DMS114 treated with DMSO at 0.1 percent for 48 hours (cell line): ENCODE measurements around the gene TNNT3.

Experiments
- DNase-seq: peaks from one replicate; lab custom pipeline; 2025; ENCODE audit not compliant: unreplicated experiment; lab: John Stamatoyannopoulos, UW

Gene TNNT3

DNA sequence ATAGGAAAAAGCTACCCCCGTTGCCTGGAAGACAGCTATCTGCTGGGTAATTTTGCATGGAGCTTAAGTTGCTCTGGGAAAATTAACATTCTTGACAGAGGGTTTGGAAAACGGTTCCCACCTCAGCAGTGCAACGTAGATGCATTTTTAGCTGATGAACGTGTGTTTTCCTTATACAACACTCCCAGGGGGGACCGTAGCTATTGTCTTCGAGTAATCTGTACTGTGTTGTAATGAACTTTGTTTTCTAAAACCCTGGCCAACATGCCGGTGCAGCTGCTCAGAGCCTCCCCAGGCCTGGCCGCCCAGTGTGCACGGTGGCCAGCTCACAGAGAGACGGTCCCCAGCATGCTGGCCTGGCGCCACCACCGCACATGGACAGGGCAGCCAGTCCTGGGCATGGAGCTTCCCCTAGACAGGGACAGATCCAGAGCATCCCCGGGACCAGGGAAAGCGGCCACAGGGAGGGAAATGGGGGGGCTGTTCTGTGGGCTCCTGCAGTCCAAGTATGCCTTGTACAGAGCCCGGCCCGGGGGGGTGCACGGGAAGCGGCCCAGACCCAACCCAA is 2.2 kb downstream of the TNNT3 start:
- no peak for DNase-seq

- DNase-seq = no peak
Measured at GRCh38 chr11:1922481-1923081, 3.1 kb downstream of the TNNT3 start.

DNA sequence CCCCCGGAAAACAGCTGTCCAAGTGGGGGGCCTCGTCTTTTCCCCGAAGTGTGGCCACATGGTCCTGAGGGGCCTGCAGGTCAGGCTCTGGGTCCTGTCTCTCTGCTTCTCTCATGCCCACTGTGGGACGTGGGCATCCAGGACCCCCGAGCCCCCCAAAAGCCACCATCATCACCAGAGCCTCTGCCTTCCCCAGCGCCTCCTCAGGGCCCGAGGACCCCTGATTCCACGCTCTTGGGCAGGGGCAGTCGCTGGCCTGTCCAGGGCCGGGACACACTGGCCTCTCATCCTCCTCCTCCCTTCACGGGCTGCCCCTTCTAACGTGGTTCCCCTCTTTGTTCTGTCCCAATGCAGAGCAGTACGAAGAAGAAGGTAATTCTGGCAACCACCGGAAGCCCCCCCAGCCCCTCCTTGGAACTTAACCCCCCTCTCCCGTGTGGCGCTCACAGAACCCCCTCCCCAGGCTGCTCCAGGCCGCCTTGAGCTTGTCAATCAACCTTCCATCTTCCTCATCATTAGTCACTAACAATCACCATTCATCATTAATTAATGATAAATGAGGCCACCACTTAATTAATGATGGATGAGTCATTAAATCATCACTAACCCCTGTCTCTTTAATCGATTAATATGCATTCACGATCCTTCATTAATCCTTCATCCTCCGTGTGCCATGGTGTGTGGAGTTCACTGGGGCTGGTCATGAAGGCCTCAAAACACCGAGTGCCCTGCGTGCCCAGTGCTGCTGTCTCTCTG is 3.9 kb downstream of the TNNT3 start:
- DNase-seq = no peak

- DNase-seq = no peak
Measured at GRCh38 chr11:1924181-1924580, 4.7 kb downstream of the TNNT3 start.

DNA sequence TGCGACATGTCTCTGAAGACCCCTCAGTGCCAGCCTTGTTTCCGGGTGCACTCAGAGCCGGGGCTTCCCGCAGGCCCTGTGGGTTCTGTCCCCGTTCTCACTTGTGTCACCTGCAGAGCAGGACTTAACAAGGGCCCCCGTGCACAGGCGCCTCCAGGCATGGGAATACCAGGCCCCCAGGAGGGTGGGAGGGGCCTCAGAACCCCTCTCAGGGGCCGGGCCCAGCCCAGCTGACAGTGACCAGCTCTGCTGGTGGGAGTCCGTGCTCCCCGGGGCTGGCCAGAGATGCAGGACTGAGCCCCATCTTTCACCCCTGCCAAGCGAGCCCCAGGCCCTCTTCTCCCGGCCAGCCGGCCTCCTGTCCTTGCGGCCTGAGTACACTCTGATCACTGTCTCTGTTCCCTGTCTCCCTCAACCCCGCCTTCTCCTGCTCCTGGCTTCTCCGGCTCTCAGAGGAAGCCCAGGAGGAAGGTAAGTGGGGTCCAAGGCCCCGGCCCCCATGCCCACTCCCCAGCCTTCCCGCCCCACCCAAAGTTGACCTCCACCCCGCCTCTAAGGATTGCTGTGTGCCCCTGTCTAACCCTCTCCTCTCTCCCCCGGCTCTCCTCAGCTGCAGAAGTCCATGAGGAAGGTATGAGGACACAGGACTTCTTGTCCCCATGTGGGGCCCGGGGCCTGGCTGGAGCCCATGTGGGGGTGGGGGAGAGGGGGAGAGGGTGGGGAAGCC is 5.3 kb downstream of the TNNT3 start:
- DNase-seq = no peak

- no peak for DNase-seq
Measured at GRCh38 chr11:1925373-1926155, 6.1 kb downstream of the TNNT3 start.

- no peak for DNase-seq
Measured at GRCh38 chr11:1926156-1927025, 6.9 kb downstream of the TNNT3 start.

GRCh38 chr11:1927026-1927847 is 7.7 kb downstream of the TNNT3 start:
- DNase-seq = no peak

- no peak for DNase-seq
Measured at GRCh38 chr11:1927848-1928469, 8.5 kb downstream of the TNNT3 start.

GRCh38 chr11:1928470-1928890 is 9.0 kb downstream of the TNNT3 start:
- DNase-seq = no peak

DNA sequence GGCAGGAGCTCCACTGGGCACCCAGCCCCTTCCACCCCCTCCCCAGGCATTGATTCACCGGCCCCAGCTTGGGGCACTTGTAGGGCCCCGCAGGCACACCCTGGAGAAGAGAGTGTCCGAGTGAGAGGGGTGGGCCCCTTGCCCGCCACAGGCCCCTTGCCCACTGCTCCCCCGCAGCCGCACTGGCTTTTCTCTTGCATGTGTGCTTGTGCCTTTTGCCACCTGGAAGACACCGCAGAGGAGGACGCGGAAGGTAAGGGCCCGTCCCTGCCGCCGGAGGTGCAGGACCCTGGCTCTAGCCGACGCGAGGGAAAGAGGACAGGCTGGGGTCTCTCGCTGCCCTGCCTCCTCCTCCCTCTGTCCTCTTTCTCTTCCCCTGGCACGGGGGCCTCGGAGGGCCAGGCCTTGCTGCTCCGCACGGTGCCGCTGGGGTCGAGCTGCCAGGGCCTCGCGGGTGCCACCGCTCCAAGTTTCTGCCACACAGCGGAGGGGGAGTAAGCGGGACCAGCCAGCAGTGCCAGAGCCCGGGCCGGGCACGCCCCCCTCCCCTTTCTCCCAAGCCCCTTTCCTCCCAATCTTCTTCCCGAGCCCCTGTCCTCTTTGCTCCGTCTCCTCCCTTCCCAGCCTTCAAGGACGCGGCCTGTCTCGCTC is 9.5 kb downstream of the TNNT3 start:
- no peak for DNase-seq

- no peak for DNase-seq
Measured at GRCh38 chr11:1929621-1930461, 10.3 kb downstream of the TNNT3 start.

GRCh38 chr11:1930462-1930830 is 10.9 kb downstream of the TNNT3 start:
- DNase-seq = no peak

GRCh38 chr11:1931341-1932104 is 12.0 kb downstream of the TNNT3 start:
- DNase-seq = no peak

DNA sequence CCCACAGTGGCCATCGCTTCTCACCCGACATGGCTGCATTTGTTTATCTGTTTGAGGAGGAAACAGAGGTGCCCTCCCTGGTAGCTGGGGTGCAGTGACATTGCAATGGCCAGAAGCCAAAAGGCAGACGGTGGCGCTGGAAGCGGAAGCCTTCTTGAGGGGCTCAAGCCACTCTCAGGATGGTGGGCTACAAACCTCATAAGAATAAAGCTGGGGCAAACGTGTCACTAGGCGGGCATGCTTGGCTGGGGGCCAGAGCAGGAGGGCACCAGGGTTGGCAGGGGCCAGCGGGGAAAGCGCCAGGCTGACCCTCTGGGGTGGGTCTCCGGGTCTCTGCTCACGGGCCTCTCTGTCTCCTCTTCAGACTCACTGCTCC is 12.6 kb downstream of the TNNT3 start:
- no peak for DNase-seq

- no peak for DNase-seq
Measured at GRCh38 chr11:1932681-1933080, 13.2 kb downstream of the TNNT3 start.
